Tibial artery (tissue), 4 donors: ENCODE data around the gene SMIM12.

Experiments
- DNase-seq, 2 donors: peaks; one replicate each; pipeline ENCODE4 v3.0.0-alpha.2; 2019
- H3K27ac ChIP-seq, 2 donors: fragments of 200-600 bp; sonication (generic) in 1 of 2; 1 replicate in 1 of 2; 2 replicates in 1 of 2; pipeline ENCODE4 v1.5.1; 2018 to 2019; ENCODE audit warnings: mild to moderate bottlenecking in 1 of 2
- H3K27me3 ChIP-seq, 2 donors: fragments of 200-600 bp; sonication (generic) in 1 of 2; one replicate each; pipeline versions ENCODE4 v1.5.1 to v1.6.0; 2016 to 2019
- H3K36me3 ChIP-seq, 3 donors: fragments of 200-600 bp; sonication (generic) in 2 of 3; one replicate each; pipeline ENCODE4 v1.5.1; 2016 to 2019; ENCODE audit warnings: mild to moderate bottlenecking in 2 of 3
- H3K4me1 ChIP-seq, 4 donors: fragments of 200-600 bp; sonication (generic) in 2 of 4; 1 replicate in 3 of 4; 2 replicates in 1 of 4; pipeline ENCODE4 v1.5.1; 2016 to 2019
- H3K4me3 ChIP-seq, 2 donors: fragments of 200-600 bp; sonication (generic) in 1 of 2; 1 replicate in 1 of 2; 2 replicates in 1 of 2; pipeline ENCODE4 v1.5.1; 2018 to 2019; ENCODE audit warnings: mild to moderate bottlenecking in 2 of 2
- H3K9me3 ChIP-seq, 3 donors: fragments of 200-600 bp; sonication (generic) in 1 of 3; one replicate each; pipeline ENCODE4 v1.5.1; 2016 to 2019
- CTCF ChIP-seq, 2 experiments: fragments of 200-600 bp in 1 of 2; fragments of 450-650 bp in 1 of 2; IDR thresholded peaks; one replicate each; pipeline ENCODE4 v1.5.1; 2017 to 2019; ENCODE audit warnings: antibody characterized with exemption in 2 of 2, mild to moderate bottlenecking in 1 of 2, moderate library complexity in 1 of 2
- intact Hi-C: fragments of 100-400 bp; cut with DNase I; formaldehyde crosslinking; loops from one replicate; pipeline ENCODE4 v1.15.0; 2023; ENCODE audit warnings: low total_unique reads

The SMIM12 gene

GRCh38 chr1:34885405-34886247 lies 26.1 kb upstream of the SMIM12 start:
- intact Hi-C loops = no loop called here
- Histone ChIP-seq H3K4me1 (peaks cover 0 to 10% (median 9%) of the 10 kb centered on the region in 4 donors), H3K36me3 (no peaks in the 10 kb centered on the region), H3K9me3 (no peaks in the 10 kb centered on the region), H3K4me3 (peak overlapping the region; percentile 25 to 47), H3K27ac (no peak overlapping the region), H3K27me3 (peaks cover 0 to 50% of the 10 kb centered on the region in 2 donors)
- TF ChIP-seq CTCF (IDR thresholded peaks at IDR 0.05) = no peak
- DNase-seq = peak in 1 of 2 donors; percentile 52

DNA sequence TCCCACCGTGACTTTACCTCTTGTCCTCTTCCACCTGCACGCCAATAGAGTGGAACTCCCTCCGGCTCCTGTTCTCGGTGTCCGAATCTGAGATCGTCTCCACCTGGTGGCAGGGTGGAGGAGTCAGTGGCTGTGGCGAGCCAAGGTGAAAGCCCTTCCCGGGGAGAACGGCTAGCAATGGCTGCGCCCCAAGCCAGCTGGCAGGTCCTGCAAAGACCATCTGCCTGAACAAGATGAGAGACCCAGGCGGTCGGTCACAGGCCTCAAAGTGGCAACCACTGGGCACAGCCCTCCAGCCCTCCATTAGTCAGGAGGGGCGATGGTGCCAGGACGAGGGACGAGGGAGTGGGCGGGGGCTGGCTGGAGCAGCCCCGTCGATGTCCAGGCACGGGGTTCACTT lies 25.4 kb upstream of the SMIM12 start:
- Histone ChIP-seq H3K27ac (no peak overlapping the region), H3K4me3 (peak overlapping the region in 1 of 2 donors; percentile 47), H3K9me3 (no peaks in the 10 kb centered on the region), H3K27me3 (peaks cover 0 to 53% of the 10 kb centered on the region in 2 donors), H3K36me3 (no peaks in the 10 kb centered on the region), H3K4me1 (peaks cover 0 to 10% (median 9%) of the 10 kb centered on the region in 4 donors)
- peak in 1 of 2 donors; percentile 54 for DNase-seq
- intact Hi-C loops = no loop called here
- TF ChIP-seq CTCF (IDR thresholded peaks at IDR 0.05) = no peak

- TF ChIP-seq CTCF (IDR thresholded peaks at IDR 0.05) = no peak
- Histone ChIP-seq H3K9me3 (no peaks in the 10 kb centered on the region), H3K4me1 (peaks cover 0 to 10% (median 9%) of the 10 kb centered on the region in 4 donors), H3K27me3 (peaks cover 0 to 53% of the 10 kb centered on the region in 2 donors), H3K4me3 (no peak overlapping the region), H3K36me3 (no peaks in the 10 kb centered on the region), H3K27ac (no peak overlapping the region)
- DNase-seq = peak in 1 of 2 donors; percentile 45
- intact Hi-C loops = no loop called here
Measured at GRCh38 chr1:34884536-34884935, 25.0 kb upstream of the SMIM12 start.

- Histone ChIP-seq H3K4me1 (no peaks in the 10 kb centered on the region), H3K27me3 (peaks cover 0 to 55% of the 10 kb centered on the region in 2 donors)
- intact Hi-C loops = loop anchor here (10.0 kb wide), 1 partner anchor 306 kb away; no protein-coding TSS in a partner anchor
Measured at GRCh38 chr1:34879230-34879629, 19.7 kb upstream of the SMIM12 start.

GRCh38 chr1:34876406-34876805 lies 16.9 kb upstream of the SMIM12 start:
- H3K9me3 ChIP-seq = no peaks in the 10 kb centered on the region
- H3K27me3 ChIP-seq = peaks cover 0 to 67% of the 10 kb centered on the region in 2 donors
- intact Hi-C loops = loop anchor here (10.0 kb wide), 1 partner anchor 308 kb away; no protein-coding TSS in a partner anchor
- DNase-seq = no peak
- no peaks in the 10 kb centered on the region for H3K4me1 ChIP-seq
- no peak for TF ChIP-seq CTCF (IDR thresholded peaks at IDR 0.05)
- H3K4me3 ChIP-seq = no peak overlapping the region
- no peak overlapping the region for H3K27ac ChIP-seq
- no peaks in the 10 kb centered on the region for H3K36me3 ChIP-seq

More at GRCh38 chr1:34879230-34879629, 19.7 kb upstream of the SMIM12 start:
- TF ChIP-seq CTCF (IDR thresholded peaks at IDR 0.05) = no peak
- DNase-seq = no peak
- no peaks in the 10 kb centered on the region for H3K9me3 ChIP-seq
- no peaks in the 10 kb centered on the region for H3K36me3 ChIP-seq
- no peak overlapping the region for H3K27ac ChIP-seq
- H3K4me3 ChIP-seq = no peak overlapping the region
